Activated CD4-positive, alpha-beta T cell treated with anti-CD3 and anti-CD28 coated beads for 36 hours (primary cell): Measurements from ENCODE around the gene ZXDC. TPM values are rescaled to one million over a fixed set of nuclear protein-coding genes. Genes with fewer than 3 reads are reported as not detected.

Experiments
- ATAC-seq: fragments of 200-7000 bp; cut with Tn5 transposase; one replicate; pipeline ENCODE4 v1.10.0; 2021; ENCODE audit warnings: mild to moderate bottlenecking, moderate library complexity
- CTCF ChIA-PET: fragments of 350-600 bp; sonication (Branson Sonifier 250); formaldehyde crosslinking; loops from one replicate; lab custom pipeline; 2021; ENCODE audit warnings: antibody characterized with exemption; lab: Charles Lee
- POLR2A ChIA-PET: fragments of 350-600 bp; sonication (Branson Sonifier 250); formaldehyde crosslinking; loops from one replicate; lab custom pipeline; 2021; ENCODE audit warnings: antibody characterized with exemption, inconsistent platforms; lab: Charles Lee
- DNase-seq: peaks from one replicate; pipeline ENCODE4 v3.0.0-alpha.2; 2020
- H3K27ac Mint-ChIP-seq: one replicate; pipeline ENCODE4 v1.8.0; 2021; ENCODE audit warnings: mixed read lengths
- H3K27me3 Mint-ChIP-seq: one replicate; pipeline ENCODE4 v1.8.0; 2021; ENCODE audit warnings: mixed read lengths
- H3K36me3 Mint-ChIP-seq: one replicate; pipeline ENCODE4 v1.8.0; 2021; ENCODE audit warnings: low read depth, mixed read lengths
- H3K4me1 Mint-ChIP-seq: one replicate; pipeline ENCODE4 v1.8.0; 2021; ENCODE audit warnings: mixed read lengths
- H3K4me3 Mint-ChIP-seq: one replicate; pipeline ENCODE4 v1.8.0; 2021; ENCODE audit warnings: mild to moderate bottlenecking, moderate library complexity, mixed read lengths
- H3K9me3 Mint-ChIP-seq: one replicate; pipeline ENCODE4 v1.8.0; 2021; ENCODE audit warnings: low read depth, mixed read lengths
- intact Hi-C, 2 experiments: fragments of 100-400 bp; cut with DNase I in 1 of 2; cut with micrococcal nuclease in 1 of 2; formaldehyde crosslinking; loops; one replicate each; pipeline versions ENCODE4 v1.14.2 to v1.15.1; 2022 to 2024; cut with DNase I, micrococcal nuclease
- total RNA-seq, 2 experiments: library from RNA; stranded (reverse); gene quantifications; one replicate each; pipeline ENCODE4 v1.2.3, GENCODE V29; 2021

Gene ZXDC
- total RNA-seq, 2 experiments from 2014 or later, result 21.6 to 23.1 TPM

DNA sequence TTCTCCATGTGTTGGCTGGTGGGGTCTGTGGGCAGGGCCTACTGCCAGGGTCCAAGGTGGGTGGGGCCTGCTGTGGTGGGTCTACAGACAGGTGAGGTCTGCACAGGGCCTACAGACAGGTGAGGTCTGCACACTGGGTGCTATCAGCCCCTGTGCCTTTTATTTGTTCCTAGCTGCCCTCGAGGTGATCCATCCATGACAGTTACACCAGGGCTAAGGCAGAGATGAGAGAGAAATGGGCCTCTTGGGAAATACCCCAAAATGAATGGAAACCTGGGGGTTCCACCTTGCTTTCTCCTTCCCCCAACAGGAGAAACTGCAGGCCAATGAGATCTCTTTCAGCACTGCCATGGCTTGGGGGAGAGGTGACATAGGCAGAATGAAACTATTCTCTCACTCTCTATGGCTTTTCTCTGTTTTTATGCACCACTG, 44.6 kb downstream of the ZXDC start:
- peak; percentile 12 for DNase-seq
- Mint-ChIP-seq H3K4me1 (peaks cover 2% of the 10 kb centered on the region), H3K27ac (no peak overlapping the region), H3K36me3 (peaks cover 11% of the 10 kb centered on the region), H3K9me3 (no peaks in the 10 kb centered on the region), H3K4me3 (no peak overlapping the region), H3K27me3 (no peaks in the 10 kb centered on the region)
- POLR2A ChIA-PET, result no interaction called here
- peak; percentile 88 for ATAC-seq
- CTCF ChIA-PET, result interaction anchor here (0.8 kb wide), 1 partner anchor 16 kb away, joined by 5 read pairs; no protein-coding TSS in a partner anchor
- intact Hi-C loops, result no loop called here

DNA sequence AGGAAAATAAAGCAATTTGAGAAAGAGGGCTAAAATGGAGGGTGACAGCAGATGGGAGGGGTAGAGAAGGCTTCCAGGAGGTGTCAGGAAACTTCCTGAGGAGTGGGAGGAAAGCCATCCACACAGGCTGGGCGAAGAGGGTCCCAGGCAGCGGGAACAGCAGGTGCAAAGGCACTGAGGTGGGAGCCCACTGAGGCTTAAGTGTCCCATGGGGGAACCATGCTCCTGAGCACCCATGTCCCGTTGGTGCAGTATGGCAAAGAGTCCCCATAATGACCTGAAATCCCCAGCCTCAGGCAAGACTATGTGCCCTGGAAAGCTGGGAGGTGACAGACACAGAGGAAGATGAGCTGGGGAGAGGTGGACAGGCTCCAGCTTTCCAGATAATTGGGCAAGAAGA, 50.9 kb downstream of the ZXDC start:
- ChIA-PET POLR2A (no interaction called here), CTCF (interaction anchor here (0.7 kb wide), 1 partner anchor 656 kb away, joined by 3 read pairs; no protein-coding TSS in a partner anchor)
- H3K9me3 Mint-ChIP-seq, result peaks cover 6% of the 10 kb centered on the region
- peaks cover 8% of the 10 kb centered on the region for H3K36me3 Mint-ChIP-seq
- H3K27me3 Mint-ChIP-seq, result no peaks in the 10 kb centered on the region
- no peak for ATAC-seq
- H3K4me1 Mint-ChIP-seq, result no peaks in the 10 kb centered on the region
- no peak overlapping the region for H3K27ac Mint-ChIP-seq
- H3K4me3 Mint-ChIP-seq, result no peak overlapping the region
- no peak for DNase-seq
- intact Hi-C loops, result no loop called here

DNA sequence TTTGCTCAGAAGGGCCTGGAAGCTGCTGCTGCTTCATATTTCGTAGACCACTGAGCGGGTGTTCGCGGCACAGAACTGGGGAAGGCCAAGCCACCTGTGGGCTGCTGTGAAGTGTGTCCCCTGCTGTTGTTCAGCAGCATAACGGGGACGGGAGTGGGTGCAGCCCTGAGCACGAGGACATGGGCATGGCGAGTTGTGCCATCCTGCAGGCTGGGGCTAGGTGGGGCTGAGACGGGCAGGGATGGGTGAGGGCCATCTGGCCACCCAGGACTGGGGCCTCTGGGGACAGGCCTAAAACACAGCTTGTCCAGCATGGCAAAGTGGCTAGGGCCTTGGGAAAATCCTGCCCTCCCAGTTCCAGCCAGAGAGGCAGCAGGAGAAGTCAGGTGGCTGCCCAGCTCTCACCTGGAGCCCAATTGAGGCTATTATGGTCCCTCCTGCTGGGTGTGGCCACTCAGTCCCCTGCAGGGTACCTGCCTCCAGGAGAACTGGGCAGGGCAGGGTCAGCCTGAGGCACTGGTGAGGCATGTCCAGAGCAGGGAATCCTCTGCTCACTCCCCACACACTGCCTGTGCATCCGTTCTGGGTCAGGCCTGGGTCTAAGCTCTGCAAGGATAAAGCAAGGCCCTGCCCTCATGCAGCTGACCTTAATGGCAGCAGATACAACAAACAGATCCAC, 51.5 kb downstream of the ZXDC start:
- Mint-ChIP-seq H3K36me3 (peaks cover 8% of the 10 kb centered on the region), H3K27me3 (no peaks in the 10 kb centered on the region), H3K27ac (no peak overlapping the region), H3K4me3 (no peak overlapping the region), H3K9me3 (peaks cover 6% of the 10 kb centered on the region), H3K4me1 (no peaks in the 10 kb centered on the region)
- DNase-seq (no peak), ATAC-seq (no peak)
- CTCF ChIA-PET, result interaction anchor here (0.7 kb wide), 1 partner anchor 656 kb away, joined by 3 read pairs; no protein-coding TSS in a partner anchor
- POLR2A ChIA-PET, result no interaction called here
- intact Hi-C loops, result no loop called here

DNA sequence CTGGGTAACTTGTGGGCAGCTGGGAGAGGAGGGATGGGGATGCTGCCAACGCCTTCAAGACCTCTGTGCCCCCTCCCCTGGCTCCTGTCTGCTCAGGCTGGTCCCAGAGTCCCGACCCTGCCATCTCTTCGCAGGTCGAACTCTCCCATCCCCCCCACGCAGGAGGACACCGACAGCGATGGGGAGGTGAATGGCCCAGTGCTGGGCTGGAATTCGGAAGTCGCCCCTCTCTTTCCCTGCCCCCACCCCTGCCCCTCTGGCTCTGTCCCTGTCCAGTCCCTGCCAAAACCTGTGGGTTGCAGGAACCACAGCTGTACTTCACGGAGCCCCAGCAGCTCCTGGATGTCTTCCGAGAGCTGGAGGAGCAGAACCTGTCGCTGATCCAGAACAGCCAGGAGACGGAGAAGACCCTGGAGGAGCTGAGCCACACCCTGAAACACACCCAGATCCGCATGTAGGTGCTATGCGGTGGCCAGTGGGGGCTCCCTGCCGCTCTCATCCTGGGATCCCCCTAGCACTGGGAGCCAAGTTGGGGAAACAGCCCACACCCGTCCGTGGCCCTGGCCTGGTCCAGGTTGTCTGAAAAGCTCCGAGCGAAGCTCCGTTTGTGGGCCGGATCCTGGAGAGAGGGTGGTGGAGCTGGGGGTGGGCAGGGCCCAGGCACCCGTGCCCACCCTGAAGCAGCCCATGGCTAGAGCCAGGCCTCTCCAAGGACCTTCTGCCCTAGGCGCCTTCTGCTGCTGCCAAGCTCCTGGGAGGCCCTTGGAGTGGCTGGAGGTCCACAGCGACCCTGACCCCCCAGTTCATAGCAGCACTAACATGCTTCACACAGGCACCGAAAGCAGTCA, 52.3 kb downstream of the ZXDC start:
- ChIA-PET CTCF (no interaction called here), POLR2A (interaction anchor here (0.6 kb wide), 1 partner anchor 31 kb away, joined by 3 read pairs; no protein-coding TSS in a partner anchor)
- H3K27ac Mint-ChIP-seq, result no peak overlapping the region
- DNase-seq (no peak), ATAC-seq (no peak)
- H3K4me1 Mint-ChIP-seq, result no peaks in the 10 kb centered on the region
- no peaks in the 10 kb centered on the region for H3K27me3 Mint-ChIP-seq
- intact Hi-C loops, result no loop called here
- H3K4me3 Mint-ChIP-seq, result no peak overlapping the region
- peaks cover 8% of the 10 kb centered on the region for H3K36me3 Mint-ChIP-seq
- H3K9me3 Mint-ChIP-seq, result peaks cover 6% of the 10 kb centered on the region

DNA sequence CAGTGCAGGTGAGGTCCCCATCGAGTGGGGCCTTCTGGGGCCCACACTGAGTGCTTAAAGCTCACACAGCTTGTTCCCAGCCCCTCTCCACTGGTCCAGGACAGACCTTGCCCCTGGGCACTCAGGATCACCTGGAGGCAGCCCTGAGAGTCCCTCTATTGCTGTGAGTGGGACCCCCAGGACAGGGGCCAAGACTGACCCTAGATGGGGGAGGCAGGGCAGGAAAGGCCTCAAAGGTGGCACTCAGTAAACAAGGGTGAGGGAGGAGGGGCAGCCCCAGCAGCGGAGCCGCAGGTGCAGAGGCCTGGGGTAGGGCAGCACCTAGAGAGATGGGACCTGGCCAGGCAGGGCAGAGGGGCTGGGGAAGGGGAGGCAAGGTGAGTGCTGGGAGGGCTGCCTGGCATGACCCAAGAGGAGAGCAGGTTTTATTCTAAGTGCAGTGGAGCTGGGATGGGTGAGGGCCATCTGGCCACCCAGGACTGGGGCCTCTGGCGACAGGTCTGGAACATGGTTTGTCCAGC, 53.1 kb downstream of the ZXDC start:
- intact Hi-C loops, result no loop called here
- ChIA-PET POLR2A (no interaction called here), CTCF (no interaction called here)
- H3K4me1 Mint-ChIP-seq, result no peaks in the 10 kb centered on the region
- no peak overlapping the region for H3K27ac Mint-ChIP-seq
- no peaks in the 10 kb centered on the region for H3K27me3 Mint-ChIP-seq
- peaks cover 6% of the 10 kb centered on the region for H3K9me3 Mint-ChIP-seq
- no peak overlapping the region for H3K4me3 Mint-ChIP-seq
- DNase-seq (no peak), ATAC-seq (no peak)
- H3K36me3 Mint-ChIP-seq, result peaks cover 8% of the 10 kb centered on the region

DNA sequence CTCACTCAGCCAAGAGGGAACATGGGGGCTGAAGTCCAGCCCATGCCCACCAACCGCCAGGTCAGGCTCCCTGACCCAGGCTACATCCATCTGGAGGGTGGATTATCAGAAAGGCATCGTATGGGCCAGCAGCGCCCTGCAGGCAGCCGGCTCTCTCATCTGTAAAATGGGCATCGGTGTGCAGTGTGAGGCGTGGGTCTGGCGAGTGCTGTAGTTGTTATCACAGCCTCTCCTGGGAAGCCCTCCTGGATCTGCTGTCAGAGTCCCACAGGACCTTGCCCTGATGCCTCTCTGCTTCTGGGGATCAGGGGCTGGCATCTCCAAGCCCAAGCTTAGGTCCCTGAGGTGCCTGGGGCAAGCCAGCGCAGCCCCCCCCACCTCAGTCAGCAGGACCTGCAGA, 53.6 kb downstream of the ZXDC start:
- H3K27ac Mint-ChIP-seq, result no peak overlapping the region
- peaks cover 6% of the 10 kb centered on the region for H3K9me3 Mint-ChIP-seq
- DNase-seq (no peak), ATAC-seq (no peak)
- intact Hi-C loops, result no loop called here
- no peaks in the 10 kb centered on the region for H3K4me1 Mint-ChIP-seq
- peaks cover 8% of the 10 kb centered on the region for H3K36me3 Mint-ChIP-seq
- CTCF ChIA-PET, result no interaction called here
- H3K4me3 Mint-ChIP-seq, result no peak overlapping the region
- H3K27me3 Mint-ChIP-seq, result no peaks in the 10 kb centered on the region
- POLR2A ChIA-PET, result no interaction called here

DNA sequence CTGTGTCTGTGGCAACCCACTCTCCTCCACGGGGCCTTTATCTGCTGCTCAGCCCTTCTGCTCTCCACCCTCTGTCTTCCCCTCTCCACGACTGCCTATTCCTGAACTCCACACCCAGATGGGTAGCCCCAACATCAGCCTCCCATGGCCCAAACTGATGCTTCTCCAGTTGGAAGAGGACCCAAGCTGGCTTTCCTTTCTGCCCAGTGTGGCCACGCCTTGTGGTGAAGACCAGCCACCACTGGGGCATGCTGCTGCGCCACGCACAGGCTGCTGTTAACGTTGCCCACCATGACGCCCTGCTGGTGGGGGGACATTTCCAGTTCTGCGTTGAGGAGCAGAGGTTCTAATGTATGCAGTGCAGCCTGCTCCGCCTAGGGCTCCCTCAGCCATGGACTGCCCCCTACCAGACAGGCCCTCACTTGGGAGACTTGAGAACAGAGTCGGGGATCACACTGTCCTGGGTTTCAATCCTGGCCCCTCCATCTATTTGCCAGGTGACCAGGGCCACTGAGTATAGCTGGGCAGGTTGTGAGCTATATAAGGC, 54.0 kb downstream of the ZXDC start:
- Mint-ChIP-seq H3K36me3 (peaks cover 8% of the 10 kb centered on the region), H3K4me3 (no peak overlapping the region), H3K9me3 (peaks cover 6% of the 10 kb centered on the region), H3K4me1 (no peaks in the 10 kb centered on the region), H3K27ac (no peak overlapping the region), H3K27me3 (no peaks in the 10 kb centered on the region)
- ChIA-PET POLR2A (no interaction called here), CTCF (no interaction called here)
- DNase-seq (no peak), ATAC-seq (no peak)
- intact Hi-C loops, result no loop called here

DNA sequence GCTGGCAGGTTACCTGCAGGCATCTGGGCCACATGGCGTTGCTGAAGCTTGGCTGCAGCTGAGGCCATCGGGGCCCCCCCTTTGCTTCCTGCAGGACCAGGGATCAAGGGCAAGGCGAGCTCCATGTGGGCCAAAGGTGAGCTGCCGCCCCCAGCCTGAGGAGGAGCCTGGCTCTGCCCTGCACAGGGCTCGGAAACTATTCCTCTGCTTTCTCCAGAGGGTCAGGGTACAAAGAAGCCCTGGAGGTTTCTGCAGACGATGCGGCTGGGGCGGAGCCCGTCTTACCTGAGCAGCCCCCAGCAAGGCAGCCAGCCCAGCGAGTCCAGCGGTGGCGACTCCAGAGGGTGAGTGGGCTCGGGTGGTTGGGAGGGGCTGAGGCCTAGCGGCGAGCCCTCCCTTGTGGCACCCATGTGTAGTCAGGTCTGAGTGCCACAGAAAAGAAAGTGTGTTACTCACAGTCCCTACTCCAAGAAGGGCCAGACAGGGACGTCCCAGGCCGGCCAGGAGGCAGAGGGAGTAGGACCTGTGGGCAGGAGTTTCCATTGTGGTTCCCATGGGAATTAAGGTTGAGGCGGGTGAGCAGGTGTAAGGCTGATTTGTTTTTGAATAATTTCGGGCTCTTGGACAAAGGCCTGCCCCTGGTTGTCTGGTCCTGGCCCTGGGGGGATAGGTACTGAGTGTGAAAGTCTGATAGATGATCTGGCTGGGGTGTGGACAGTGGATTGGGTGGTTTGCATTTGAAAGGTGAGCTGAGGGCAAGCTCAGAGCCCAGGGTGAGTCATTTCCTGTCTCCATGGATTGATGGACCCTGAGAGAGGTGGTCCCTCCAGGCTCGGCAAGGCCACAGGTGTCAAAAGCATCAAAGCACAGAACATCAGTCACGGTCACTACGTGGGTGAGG, 55.6 kb downstream of the ZXDC start:
- Mint-ChIP-seq H3K4me1 (no peaks in the 10 kb centered on the region), H3K36me3 (peaks cover 2% of the 10 kb centered on the region), H3K4me3 (no peak overlapping the region), H3K27ac (no peak overlapping the region), H3K27me3 (peaks cover 2% of the 10 kb centered on the region), H3K9me3 (no peaks in the 10 kb centered on the region)
- ATAC-seq (no peak), DNase-seq (no peak)
- intact Hi-C loops, result no loop called here
- POLR2A ChIA-PET, result no interaction called here
- CTCF ChIA-PET, result interaction anchor here (0.8 kb wide), 1 partner anchor 56 kb away, joined by 3 read pairs; no protein-coding TSS in a partner anchor

DNA sequence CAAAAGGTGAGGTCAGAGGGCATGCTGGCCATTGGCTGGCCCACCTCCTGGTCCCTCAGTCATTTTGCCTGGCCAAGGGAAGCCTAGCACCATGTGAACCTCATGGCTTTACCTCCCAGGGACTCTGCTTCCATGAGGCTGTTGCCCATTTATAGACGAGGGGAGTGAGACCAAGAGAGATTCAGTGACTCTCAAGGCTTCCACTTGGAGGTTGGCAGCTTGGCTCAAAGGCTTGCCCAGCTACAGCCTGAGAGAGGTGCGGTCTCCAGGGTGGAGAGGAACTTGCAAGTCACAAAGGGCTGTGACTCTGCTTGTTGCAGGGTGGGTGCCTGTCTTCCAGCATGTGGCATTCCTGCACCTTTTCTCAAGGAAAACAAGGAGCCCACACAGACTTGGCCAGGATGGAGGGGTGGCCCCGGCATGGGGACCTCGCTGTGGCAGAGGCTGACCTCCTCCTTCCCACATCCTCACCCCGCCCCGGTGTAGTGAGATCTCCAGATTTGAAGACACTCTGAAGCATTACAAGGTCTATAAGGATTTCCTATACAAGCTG, 56.5 kb downstream of the ZXDC start:
- Mint-ChIP-seq H3K9me3 (no peaks in the 10 kb centered on the region), H3K4me3 (no peak overlapping the region), H3K27me3 (peaks cover 9% of the 10 kb centered on the region), H3K4me1 (no peaks in the 10 kb centered on the region), H3K36me3 (no peaks in the 10 kb centered on the region), H3K27ac (no peak overlapping the region)
- ATAC-seq (no peak), DNase-seq (no peak)
- POLR2A ChIA-PET, result no interaction called here
- intact Hi-C loops, result no loop called here
- CTCF ChIA-PET, result interaction anchor here (0.8 kb wide), 1 partner anchor 57 kb away, joined by 3 read pairs; no protein-coding TSS in a partner anchor

DNA sequence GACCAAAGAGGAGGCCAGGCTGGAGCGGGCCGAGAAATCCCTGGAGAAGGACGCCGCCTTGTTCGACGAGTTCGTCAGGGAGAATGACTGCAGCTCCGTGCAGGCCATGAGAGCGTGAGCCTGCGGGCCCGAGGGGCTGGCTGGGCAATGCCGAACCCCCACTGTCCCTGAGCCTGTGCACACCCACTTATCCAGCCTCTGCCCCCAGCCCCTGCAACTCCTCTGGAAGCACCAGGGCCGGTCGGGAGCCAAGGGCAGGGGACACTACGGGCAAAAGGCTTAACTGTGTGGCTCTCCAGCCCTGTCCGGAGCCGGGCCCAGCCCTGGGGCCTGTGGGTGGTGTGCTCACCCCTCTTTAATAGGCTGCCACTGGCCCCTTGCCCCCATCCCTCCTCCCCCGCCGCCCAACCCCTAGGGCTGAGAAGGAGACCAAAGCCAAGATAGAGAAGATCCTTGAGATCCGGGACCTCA, 57.0 kb downstream of the ZXDC start:
- Mint-ChIP-seq H3K36me3 (no peaks in the 10 kb centered on the region), H3K4me1 (no peaks in the 10 kb centered on the region), H3K9me3 (no peaks in the 10 kb centered on the region), H3K4me3 (no peak overlapping the region), H3K27ac (no peak overlapping the region), H3K27me3 (peaks cover 12% of the 10 kb centered on the region)
- DNase-seq (no peak), ATAC-seq (no peak)
- ChIA-PET POLR2A (no interaction called here), CTCF (no interaction called here)
- intact Hi-C loops, result no loop called here
